Adrenal gland (tissue), 12 donors: ENCODE data around the gene SPDL1. TPM values are rescaled to one million over a fixed set of nuclear protein-coding genes. Genes with fewer than 3 reads are reported as not detected.

Experiments used
- DNase-seq, 7 donors: peaks; one replicate each; pipeline ENCODE4 v3.0.0-alpha.2; 2019 to 2020
- H3K27ac ChIP-seq, 5 donors: fragments of 200-600 bp; sonication (generic) in 4 of 5; 1 replicate in 3 of 5; 2 replicates in 2 of 5; pipeline versions ENCODE4 v1.5.1 to v1.8.0; 2016 to 2020; ENCODE audit warnings: mild to moderate bottlenecking in 1 of 5
- H3K27me3 ChIP-seq: fragments of 200-600 bp; 2 replicates; pipeline ENCODE4 v1.8.0; 2021
- H3K36me3 ChIP-seq, 2 donors: fragments of 200-600 bp; replicated peaks in 1 of 2; 1 replicate in 1 of 2; 2 replicates in 1 of 2; pipeline versions ENCODE4 v1.5.1 to v1.8.0; 2018 to 2022
- H3K4me1 ChIP-seq, 2 donors: fragments of 200-600 bp; replicated peaks in 1 of 2; 1 replicate in 1 of 2; 2 replicates in 1 of 2; pipeline versions ENCODE4 v1.5.1 to v1.8.0; 2018 to 2021
- H3K4me3 ChIP-seq, 4 donors: fragments of 200-600 bp; sonication (generic) in 3 of 4; one replicate each; pipeline ENCODE4 v1.5.1; 2016 to 2018
- H3K9me3 ChIP-seq, 3 donors: fragments of 200-600 bp; sonication (generic) in 1 of 3; replicated peaks in 1 of 3; 1 replicate in 2 of 3; 2 replicates in 1 of 3; pipeline versions ENCODE4 v1.5.1 to v1.8.0; 2016 to 2021
- CTCF ChIP-seq, 6 experiments: fragments of 450-650 bp in 4 of 6; fragments of 200-600 bp in 2 of 6; sonication (generic) in 1 of 6; IDR thresholded peaks; 1 replicate in 5 of 6; 2 replicates in 1 of 6; pipeline versions ENCODE4 v1.5.1 to v1.8.0; 2016 to 2021; ENCODE audit warnings: antibody characterized with exemption in 6 of 6, mild to moderate bottlenecking in 2 of 6, moderate library complexity in 1 of 6
- POLR2A ChIP-seq, 2 donors: fragments of 450-650 bp; IDR thresholded peaks; one replicate each; pipeline ENCODE4 v1.6.1; 2017; ENCODE audit warnings: antibody characterized with exemption in 2 of 2, mild to moderate bottlenecking in 2 of 2, moderate library complexity in 1 of 2
- WGBS, 4 donors: extraction: QIAGEN DNeasy Blood & Tissue Kit in 2 of 4; methylation state at CpG; one replicate each; pipeline versions ENCODE4 v1.1.5 to v1.1.7; 2013 to 2017; 5-methylcytosine and 5-hydroxymethylcytosine counted together
- intact Hi-C, 2 donors: fragments of 100-400 bp; cut with DNase I; formaldehyde crosslinking; loops; one replicate each; pipeline versions ENCODE4 v1.14.1 to v1.15.0; 2022 to 2023
- polyA plus RNA-seq, 3 donors: library from polyadenylated mRNA; stranded (reverse); fragments of 200-250 nt in 2 of 3; fragments of 350-450 nt in 1 of 3; fragmentation: Illumina TruSeq in 1 of 3; extraction: RNeasy Lipid Tissue Mini Kit (QIAGEN cat#74804) in 1 of 3; gene quantifications; one replicate each; pipeline ENCODE4 v1.2.3, GENCODE V29; 2013 to 2014
- total RNA-seq, 9 donors: library from RNA; depleted of rRNA in 4 of 9; stranded (reverse); fragments of >200 nt in 4 of 9; fragments of 120-200 nt in 1 of 9; fragmentation: NEBNext Ultra II Directional in 1 of 9; extraction: Animal tissue kit (Norgen Biotek cat#: 25700) in 1 of 9; gene quantifications; one replicate each; pipeline versions ENCODE4 v1.1.0 to v1.2.4, GENCODE V29; 2013 to 2023
- donor health status: healthy with polysubstance abuse.
- donor health status: Bipolar disorder and iron deficiency.
- donor health status: DM: yes; HTN: yes; CAD: no.
- donor health status: DM: no; HTN: no; CAD: no.
- donor health status: DM: no; HTN: no; CAD: no.
- donor health status: DM: yes; HTN: yes; CAD: no.

The SPDL1 gene
- total and polyA plus RNA-seq, 12 donors: 0.72 to 16.4 (median 6.5) TPM

GRCh38 chr5:169629847-169630548 lies 46.4 kb downstream of the SPDL1 start:
- H3K27ac ChIP-seq: no peak overlapping the region
- no peak overlapping the region for H3K4me3 ChIP-seq
- no peaks in the 10 kb centered on the region for H3K4me1 ChIP-seq
- no peaks in the 10 kb centered on the region for H3K9me3 ChIP-seq
- intact Hi-C loops: no loop called here
- WGBS, 4 donors: 70 to 73% (median 73%) methylated on average over 6 of the region's 6 CpGs
- peak in 5 of 7 donors; percentile 35 to 65 (median 39) for DNase-seq
- TF ChIP-seq POLR2A (IDR thresholded peaks at IDR 0.05) (no peak), CTCF (IDR thresholded peaks at IDR 0.05) (no peak)
- no peaks in the 10 kb centered on the region for H3K27me3 ChIP-seq
- H3K36me3 ChIP-seq: no peaks in the 10 kb centered on the region

GRCh38 chr5:169631360-169631759 lies 47.8 kb downstream of the SPDL1 start:
- WGBS, 4 donors: 59 to 85% (median 76%) methylated on average over 4 of the region's 4 CpGs
- Histone ChIP-seq H3K27ac (no peak overlapping the region), H3K4me1 (no peaks in the 10 kb centered on the region), H3K4me3 (no peak overlapping the region), H3K27me3 (peaks cover 3% of the 10 kb centered on the region), H3K36me3 (no peaks in the 10 kb centered on the region), H3K9me3 (no peaks in the 10 kb centered on the region)
- TF ChIP-seq CTCF (IDR thresholded peaks at IDR 0.05): no peak
- TF ChIP-seq POLR2A (IDR thresholded peaks at IDR 0.05): no peak
- intact Hi-C loops: no loop called here
- no peak for DNase-seq

- Histone ChIP-seq H3K4me3 (no peak overlapping the region), H3K4me1 (peaks cover 0 to 3% of the 10 kb centered on the region in 2 donors), H3K9me3 (no peaks in the 10 kb centered on the region), H3K27ac (no peak overlapping the region), H3K36me3 (no peaks in the 10 kb centered on the region), H3K27me3 (peaks cover 16% of the 10 kb centered on the region)
- TF ChIP-seq POLR2A (IDR thresholded peaks at IDR 0.05) (no peak), CTCF (IDR thresholded peaks at IDR 0.05) (no peak)
- intact Hi-C loops: no loop called here
- WGBS, 4 donors: 35 to 68% (median 43%) methylated on average over 1 of the region's 1 CpG
- no peak for DNase-seq
Observed at GRCh38 chr5:169632946-169633345, 49.4 kb downstream of the SPDL1 start.

GRCh38 chr5:169634606-169635005 lies 51.0 kb downstream of the SPDL1 start:
- WGBS, 4 donors: 68 to 93% (median 77%) methylated on average over 1 of the region's 1 CpG
- DNase-seq: no peak
- Histone ChIP-seq H3K27me3 (peaks cover 16% of the 10 kb centered on the region), H3K27ac (no peak overlapping the region), H3K4me3 (no peak overlapping the region), H3K36me3 (no peaks in the 10 kb centered on the region), H3K4me1 (peaks cover 0 to 3% of the 10 kb centered on the region in 2 donors), H3K9me3 (no peaks in the 10 kb centered on the region)
- intact Hi-C loops: no loop called here
- TF ChIP-seq POLR2A (IDR thresholded peaks at IDR 0.05) (no peak), CTCF (IDR thresholded peaks at IDR 0.05) (no peak)
